Measurements from ENCODE around the gene ENTR1.
A peak's percentile ranks its signal among the peaks of the same experiment; 100 is the strongest.

The ENTR1 gene

GRCh38 chr9:136380381-136380780 is 30.0 kb downstream of the ENTR1 start:
- FAIRE-seq (no peak), DNase-seq (ENCODE audit: insufficient read length, low spot score) (no peak)

- FAIRE-seq = no peak
- no peak for DNase-seq (ENCODE audit: insufficient read length, low spot score)
Observed at GRCh38 chr9:136379891-136380290, 30.5 kb downstream of the ENTR1 start.

DNA sequence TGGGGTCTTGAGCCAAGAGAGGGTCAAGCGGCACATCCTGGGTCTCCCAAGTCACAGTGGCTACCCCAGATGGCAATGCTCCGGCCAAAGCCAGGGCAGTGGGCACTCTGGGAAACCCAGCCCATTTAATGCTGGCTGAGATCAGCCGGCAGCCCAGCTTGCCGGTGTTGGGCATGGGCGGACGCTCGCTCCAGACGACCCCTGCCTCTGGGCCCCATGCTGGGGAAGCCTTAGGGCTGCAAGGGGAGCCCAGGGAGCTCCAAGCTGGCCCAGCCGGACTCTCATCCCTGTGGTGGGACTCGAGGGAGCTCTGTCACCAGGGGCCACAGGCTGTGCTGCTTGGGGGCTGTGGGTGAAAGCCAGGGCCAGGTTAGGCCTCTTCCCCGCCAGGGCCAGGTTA is 31.0 kb downstream of the ENTR1 start:
- DNase-seq (ENCODE audit: insufficient read length, low spot score) = no peak
- FAIRE-seq = no peak

GRCh38 chr9:136379003-136379287 is 31.5 kb downstream of the ENTR1 start:
- DNase-seq (ENCODE audit: insufficient read length, low spot score) (no peak), FAIRE-seq (no peak)

DNA sequence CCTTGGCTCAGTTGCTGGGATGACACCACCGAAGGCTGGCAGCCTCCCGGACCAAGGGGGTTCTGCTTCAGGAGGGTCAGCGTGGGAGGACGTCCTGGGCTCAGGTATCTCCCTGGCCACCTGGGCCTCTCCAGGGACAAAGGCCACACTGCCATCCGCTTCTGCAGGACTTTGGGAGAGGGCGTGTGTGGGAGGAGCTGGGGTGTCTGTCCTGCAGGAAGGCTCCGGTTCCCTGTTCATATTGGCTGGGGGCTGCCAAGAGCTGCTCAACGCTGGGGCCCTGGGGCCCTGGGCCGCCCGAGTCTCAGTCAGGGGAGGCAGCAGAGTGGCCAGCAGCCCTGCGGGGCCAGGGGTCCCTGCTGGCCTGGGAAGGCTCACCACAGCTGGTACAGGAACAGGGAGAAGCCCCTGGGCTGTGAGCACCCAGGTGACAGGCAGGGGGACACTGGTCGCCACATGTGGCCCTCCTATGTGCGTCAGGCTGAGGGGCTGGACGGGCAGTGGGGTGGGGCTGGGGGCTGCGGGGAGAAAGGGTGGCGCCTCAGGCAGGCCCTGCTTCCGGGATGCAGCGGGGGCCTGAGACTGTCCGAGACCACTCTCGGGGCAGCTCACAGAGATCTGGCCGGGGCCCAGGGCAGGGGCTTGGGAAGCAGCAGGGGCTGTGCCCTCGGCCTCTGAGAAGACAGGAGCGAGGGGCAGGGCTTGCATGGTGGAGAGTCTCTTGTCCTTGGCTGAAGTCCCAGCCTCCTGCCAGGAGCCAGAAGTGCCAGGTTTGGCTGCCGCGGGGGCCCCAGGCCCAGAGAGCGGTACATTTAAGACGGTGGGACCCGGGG is 32.0 kb downstream of the ENTR1 start:
- DNase-seq (ENCODE audit: insufficient read length, low spot score) (no peak), FAIRE-seq (no peak)

DNA sequence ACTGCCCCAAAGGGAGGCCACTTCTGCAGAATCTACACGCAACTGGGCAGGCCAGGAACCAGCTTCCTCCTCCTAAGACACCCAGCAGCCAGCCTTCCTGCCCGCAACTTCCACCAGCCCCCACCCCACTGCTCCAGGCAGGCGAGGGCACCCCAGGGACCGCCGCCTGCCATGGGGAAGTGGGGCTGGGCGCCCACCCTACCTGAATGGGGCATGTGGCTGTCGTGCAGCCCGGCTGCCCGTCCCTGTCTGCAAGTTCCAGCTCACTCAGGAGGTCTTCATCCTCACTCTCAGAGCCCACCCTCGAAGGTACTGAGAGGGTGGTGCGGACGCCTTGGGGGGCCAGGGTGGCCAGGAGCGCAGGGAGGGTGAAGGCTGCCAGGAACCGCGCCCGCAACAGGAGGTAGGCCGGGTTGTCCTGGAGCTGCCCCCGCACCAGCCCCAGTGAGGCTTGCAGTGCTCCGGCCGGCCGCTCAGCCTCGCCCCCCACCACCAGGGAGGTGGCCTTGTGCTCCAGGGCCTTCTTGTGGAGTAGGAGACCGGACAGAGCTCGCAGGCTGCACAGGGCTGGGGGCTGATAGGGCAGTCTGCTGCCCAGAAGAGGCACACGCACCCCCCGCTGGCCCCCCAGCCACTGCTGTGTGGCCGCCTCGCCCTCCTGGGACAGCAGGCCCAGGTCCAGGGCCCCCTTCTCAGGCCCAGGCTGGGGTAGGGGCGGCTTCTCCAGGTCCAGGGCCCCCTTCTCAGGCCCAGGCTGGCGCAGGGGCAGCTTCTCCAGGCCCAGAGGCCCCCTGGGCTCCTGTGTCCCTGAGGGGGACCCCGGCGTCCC is 32.9 kb downstream of the ENTR1 start:
- DNase-seq (ENCODE audit: insufficient read length, low spot score) = no peak
- FAIRE-seq = no peak

- FAIRE-seq (no peak), DNase-seq (ENCODE audit: insufficient read length, low spot score) (no peak)
Observed at GRCh38 chr9:136376457-136376856, 34.0 kb downstream of the ENTR1 start.

- no peak for DNase-seq (ENCODE audit: insufficient read length, low spot score)
- no peak for FAIRE-seq
Observed at GRCh38 chr9:136375096-136375495, 35.3 kb downstream of the ENTR1 start.

- FAIRE-seq = no peak
- no peak for DNase-seq (ENCODE audit: insufficient read length, low spot score)
Observed at GRCh38 chr9:136374183-136374575, 36.2 kb downstream of the ENTR1 start.

GRCh38 chr9:136373300-136374182 is 36.9 kb downstream of the ENTR1 start, which contains the start of gene CARD9:
Gene CARD9, minus strand, starts transcription at chr9:136373669. Its CDS starts 1,591 bp downstream, at chr9:136372078.
- no peak for DNase-seq (ENCODE audit: insufficient read length, low spot score)

GRCh38 chr9:136372561-136373299 is 37.7 kb downstream of the ENTR1 start:
- FAIRE-seq (no peak), DNase-seq (ENCODE audit: insufficient read length, low spot score) (peak; percentile 34)

More at GRCh38 chr9:136373300-136374182, 36.9 kb downstream of the ENTR1 start, which contains the start of gene CARD9:
- FAIRE-seq = no peak

DNA sequence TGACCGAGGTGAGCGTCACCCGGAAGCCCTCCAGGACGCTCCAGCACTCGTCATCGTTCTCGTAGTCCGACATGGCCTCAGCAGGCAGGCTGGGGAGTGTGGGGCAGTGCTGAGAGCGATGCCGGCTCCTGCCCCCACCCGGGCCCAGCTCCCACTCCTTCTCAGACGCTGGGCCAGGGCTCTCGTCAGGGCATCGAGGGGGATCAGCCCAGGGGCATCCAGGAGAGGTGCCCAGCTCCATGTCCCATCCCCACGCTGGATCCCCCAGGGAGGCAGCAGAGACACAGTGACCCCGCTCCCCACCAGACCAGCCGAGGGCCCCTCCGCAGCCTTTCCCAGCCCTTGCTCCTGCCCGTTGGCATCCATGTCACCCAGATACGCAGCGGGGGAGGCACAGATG is 38.4 kb downstream of the ENTR1 start:
- FAIRE-seq (no peak), DNase-seq (ENCODE audit: insufficient read length, low spot score) (no peak)

GRCh38 chr9:136371533-136371880 is 38.9 kb downstream of the ENTR1 start:
- no peak for FAIRE-seq
- no peak for DNase-seq (ENCODE audit: insufficient read length, low spot score)

GRCh38 chr9:136370687-136371532 is 39.5 kb downstream of the ENTR1 start:
- no peak for DNase-seq (ENCODE audit: insufficient read length, low spot score)
- FAIRE-seq = no peak

GRCh38 chr9:136370037-136370436 is 40.4 kb downstream of the ENTR1 start:
- no peak for DNase-seq (ENCODE audit: insufficient read length, low spot score)
- no peak for FAIRE-seq

DNA sequence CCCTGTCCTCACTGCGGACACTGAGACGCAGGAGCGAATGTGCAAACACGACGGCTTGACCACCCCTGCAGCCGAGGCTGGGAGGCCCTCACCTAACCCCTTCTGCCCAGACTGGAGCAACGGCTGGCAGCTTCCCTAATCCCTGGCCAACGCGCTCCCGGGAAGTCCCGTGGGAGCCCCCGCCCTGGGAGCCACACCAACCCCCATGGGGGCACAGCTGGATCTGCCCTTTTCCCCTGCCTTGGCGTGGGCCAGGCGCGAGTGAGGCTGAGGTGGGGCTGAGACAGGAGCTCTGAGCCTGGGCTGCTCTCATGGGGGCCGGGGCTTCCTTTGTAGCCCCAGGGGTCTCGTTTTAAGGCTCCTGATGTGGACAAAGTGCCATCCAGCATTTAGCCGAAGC is 42.2 kb downstream of the ENTR1 start:
- no peak for DNase-seq (ENCODE audit: insufficient read length, low spot score)
- no peak for FAIRE-seq

DNA sequence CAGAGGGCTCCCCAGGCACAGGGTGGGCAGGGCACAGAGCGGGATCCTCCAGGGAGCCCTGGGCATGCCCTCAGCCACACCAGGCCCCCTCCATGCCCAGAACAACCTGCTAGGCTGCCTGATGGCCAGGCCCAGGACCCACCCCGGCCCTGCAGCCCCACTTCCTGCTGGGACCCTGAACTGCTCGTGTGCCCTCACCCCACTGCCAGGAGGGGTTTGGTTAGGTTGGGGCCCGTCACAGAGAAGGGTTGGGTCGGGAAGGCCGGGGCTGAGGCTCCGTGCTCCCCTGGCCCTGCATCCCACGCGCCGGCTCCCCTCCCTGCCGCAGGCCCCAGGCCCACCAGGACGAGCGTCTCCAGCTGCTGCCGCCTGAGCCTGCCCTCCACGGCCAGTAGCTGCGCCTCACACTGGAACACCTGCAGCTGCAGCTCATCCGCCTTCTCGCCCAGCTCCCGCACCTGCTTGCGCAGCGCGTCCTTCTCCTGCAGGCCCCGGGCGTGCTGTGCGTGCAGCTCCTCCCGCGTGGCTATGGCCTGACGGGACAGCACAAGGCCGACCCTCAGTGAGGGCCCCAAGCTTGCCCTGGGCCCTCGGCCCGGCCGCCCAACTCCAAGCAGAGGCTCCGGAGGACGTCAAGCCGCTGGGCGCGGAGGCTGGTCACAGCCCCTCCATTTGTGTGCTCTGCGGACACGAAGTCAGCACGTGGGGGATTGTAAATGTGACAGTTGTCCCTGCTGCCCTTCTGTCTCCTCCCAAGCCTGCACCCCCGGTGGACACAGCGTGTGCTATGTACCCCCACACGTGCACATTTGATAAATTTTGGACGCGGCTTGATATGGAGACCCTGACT is 42.9 kb downstream of the ENTR1 start:
- FAIRE-seq = no peak
- no peak for DNase-seq (ENCODE audit: insufficient read length, low spot score)

DNA sequence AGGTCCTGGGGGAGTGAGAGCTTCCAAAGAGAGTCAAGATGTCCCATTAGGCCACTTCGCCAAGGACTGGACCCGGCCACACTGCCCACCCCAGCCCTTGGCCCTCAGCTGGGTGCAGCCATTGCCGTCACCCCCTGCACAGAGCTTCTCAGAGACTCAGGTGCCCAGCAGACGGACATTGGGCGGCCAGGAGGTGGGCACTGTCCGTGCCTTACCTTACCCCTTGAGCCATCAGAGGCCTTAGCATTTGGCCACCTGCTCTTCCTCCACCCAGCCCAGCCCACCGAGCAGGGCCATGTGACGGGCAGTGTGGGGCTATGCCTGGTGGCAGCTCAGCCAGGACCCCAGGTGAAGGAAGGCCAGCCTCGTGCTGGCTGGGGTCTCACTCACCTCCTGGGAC is 43.6 kb downstream of the ENTR1 start:
- no peak for FAIRE-seq
- DNase-seq (ENCODE audit: insufficient read length, low spot score) = no peak
